Measurements from ENCODE around the gene CACNA1C. TPM values are rescaled to one million over a fixed set of nuclear protein-coding genes. Genes with fewer than 3 reads are reported as not detected.

Gene CACNA1C
- total and polyA plus RNA-seq, 2 donors (not counting 1 experiment from before 2014, with no cell fraction given): 7.6 to 11.4 TPM

- Histone ChIP-seq H3K79me2 (ENCODE audit: control insufficient read depth, insufficient read depth, low read length) (no peaks in the 10 kb centered on the region), H3K9me3 (ENCODE audit: control insufficient read depth, insufficient read depth, low read depth, low read length) (no peaks in the 10 kb centered on the region), H2AFZ (ENCODE audit: low read length) (no peak overlapping the region), H3K4me2 (ENCODE audit: extremely low read depth, insufficient read depth, low read length) (no peak overlapping the region), H3K27me3 (ENCODE audit: control insufficient read depth, insufficient read depth, low read length) (no peaks in the 10 kb centered on the region), H3K36me3 (ENCODE audit: control insufficient read depth, insufficient read depth, low read length) (no peaks in the 10 kb centered on the region), H4K20me1 (ENCODE audit: control insufficient read depth, extremely low read depth, insufficient read depth, low read length) (no peaks in the 10 kb centered on the region), H3K4me1 (ENCODE audit: control insufficient read depth, extremely low read depth, insufficient read depth, low read length) (no peaks in the 10 kb centered on the region), H3K4me3 (replicated peaks in 1 of 4; ENCODE audit: control extremely low read depth in 1 of 4, insufficient read depth in 1 of 4, low read depth in 3 of 4, low read length in 4 of 4) (no peak overlapping the region), H3K27ac (ENCODE audit: insufficient read depth, low read length) (no peak overlapping the region), H3K9ac (ENCODE audit: insufficient read depth, low read length) (no peak overlapping the region)
- TF ChIP-seq CTCF (conservative IDR thresholded peaks at IDR 0.05 in 1 of 2, IDR thresholded peaks at IDR 0.05 in 1 of 2; ENCODE audit: low read depth in 1 of 2, low read length in 2 of 2): no peak
- TF ChIP-seq EZH2 (IDR thresholded peaks at IDR 0.05; ENCODE audit: low read length, missing control alignments): no peak
- no peak for DNase-seq (ENCODE audit: low read depth in 2 of 2)
Observed at GRCh38 chr12:2422591-2422990, 369.8 kb downstream of the CACNA1C start.

GRCh38 chr12:2429032-2429431 is 376.2 kb downstream of the CACNA1C start:
- H3K27ac ChIP-seq (ENCODE audit: insufficient read depth, low read length): no peak overlapping the region
- peak; percentile 4 to 42 for DNase-seq (ENCODE audit: low read depth in 2 of 2)
- H3K36me3 ChIP-seq (ENCODE audit: control insufficient read depth, insufficient read depth, low read length): no peaks in the 10 kb centered on the region
- H3K9me3 ChIP-seq (ENCODE audit: control insufficient read depth, insufficient read depth, low read depth, low read length): no peaks in the 10 kb centered on the region
- no peak for TF ChIP-seq EZH2 (IDR thresholded peaks at IDR 0.05; ENCODE audit: low read length, missing control alignments)
- TF ChIP-seq CTCF (conservative IDR thresholded peaks at IDR 0.05 in 1 of 2, IDR thresholded peaks at IDR 0.05 in 1 of 2; ENCODE audit: low read depth in 1 of 2, low read length in 2 of 2): no peak
- H3K4me2 ChIP-seq (ENCODE audit: extremely low read depth, insufficient read depth, low read length): no peak overlapping the region
- H3K9ac ChIP-seq (ENCODE audit: insufficient read depth, low read length): no peak overlapping the region
- H3K27me3 ChIP-seq (ENCODE audit: control insufficient read depth, insufficient read depth, low read length): no peaks in the 10 kb centered on the region
- no peaks in the 10 kb centered on the region for H3K4me1 ChIP-seq (ENCODE audit: control insufficient read depth, extremely low read depth, insufficient read depth, low read length)
- no peaks in the 10 kb centered on the region for H4K20me1 ChIP-seq (ENCODE audit: control insufficient read depth, extremely low read depth, insufficient read depth, low read length)
- H3K4me3 ChIP-seq (replicated peaks in 1 of 4; ENCODE audit: control extremely low read depth in 1 of 4, insufficient read depth in 1 of 4, low read depth in 3 of 4, low read length in 4 of 4): no peak overlapping the region
- no peak overlapping the region for H2AFZ ChIP-seq (ENCODE audit: low read length)
- no peaks in the 10 kb centered on the region for H3K79me2 ChIP-seq (ENCODE audit: control insufficient read depth, insufficient read depth, low read length)

- no peaks in the 10 kb centered on the region for H3K4me1 ChIP-seq (ENCODE audit: control insufficient read depth, extremely low read depth, insufficient read depth, low read length)
- H4K20me1 ChIP-seq (ENCODE audit: control insufficient read depth, extremely low read depth, insufficient read depth, low read length): no peaks in the 10 kb centered on the region
- H3K27me3 ChIP-seq (ENCODE audit: control insufficient read depth, insufficient read depth, low read length): no peaks in the 10 kb centered on the region
- no peak overlapping the region for H2AFZ ChIP-seq (ENCODE audit: low read length)
- peak in 1 of 2 donors; percentile 16 for DNase-seq (ENCODE audit: low read depth in 2 of 2)
- no peaks in the 10 kb centered on the region for H3K9me3 ChIP-seq (ENCODE audit: control insufficient read depth, insufficient read depth, low read depth, low read length)
- H3K27ac ChIP-seq (ENCODE audit: insufficient read depth, low read length): no peak overlapping the region
- no peak overlapping the region for H3K9ac ChIP-seq (ENCODE audit: insufficient read depth, low read length)
- H3K79me2 ChIP-seq (ENCODE audit: control insufficient read depth, insufficient read depth, low read length): no peaks in the 10 kb centered on the region
- H3K4me2 ChIP-seq (ENCODE audit: extremely low read depth, insufficient read depth, low read length): no peak overlapping the region
- no peak overlapping the region for H3K4me3 ChIP-seq (replicated peaks in 1 of 4; ENCODE audit: control extremely low read depth in 1 of 4, insufficient read depth in 1 of 4, low read depth in 3 of 4, low read length in 4 of 4)
- no peak for TF ChIP-seq EZH2 (IDR thresholded peaks at IDR 0.05; ENCODE audit: low read length, missing control alignments)
- no peak for TF ChIP-seq CTCF (conservative IDR thresholded peaks at IDR 0.05 in 1 of 2, IDR thresholded peaks at IDR 0.05 in 1 of 2; ENCODE audit: low read depth in 1 of 2, low read length in 2 of 2)
- no peaks in the 10 kb centered on the region for H3K36me3 ChIP-seq (ENCODE audit: control insufficient read depth, insufficient read depth, low read length)
Observed at GRCh38 chr12:2431810-2432209, 379.0 kb downstream of the CACNA1C start.
